ENCODE results near the gene PARVG. TPM values are rescaled to one million over a fixed set of nuclear protein-coding genes. Genes with fewer than 3 reads are reported as not detected.

PARVG gene
- polyA plus RNA-seq, 1 donor (not counting 4 experiments of a cell fraction or from before 2014, with no cell fraction given), result not detected

DNA sequence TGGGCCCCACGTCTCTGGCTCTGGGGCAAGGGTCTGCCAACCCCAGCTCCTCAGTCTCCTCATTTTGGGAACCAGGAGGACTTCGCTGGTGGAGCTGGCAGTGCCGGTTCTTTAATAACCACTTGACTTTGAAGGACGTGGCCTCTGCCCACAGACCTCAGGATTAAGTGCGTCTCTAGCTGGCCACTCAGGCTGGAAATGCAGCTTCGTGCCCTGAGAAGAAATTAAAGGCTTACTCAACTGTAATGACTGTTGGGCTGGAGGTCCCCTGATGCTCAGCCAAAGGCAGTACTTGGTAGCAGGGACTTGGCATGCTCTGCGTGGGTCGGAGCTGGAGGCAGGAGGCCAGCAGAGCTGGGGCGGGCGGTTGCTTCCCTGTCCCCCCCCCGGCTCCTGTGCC lies 16.7 kb upstream of the PARVG start:
- DNase-seq (ENCODE audit: low read depth, low spot score), result no peak
- H3K9ac ChIP-seq (ENCODE audit: control insufficient read depth, extremely low read depth, insufficient read depth, low read length), result no peak overlapping the region
- FAIRE-seq, result no peak
- no peak overlapping the region for H3K4me3 ChIP-seq (ENCODE audit: control insufficient read depth in 2 of 3, extremely low read depth in 1 of 3, insufficient read depth in 2 of 3, low read depth in 1 of 3, low read length in 3 of 3)
- H3K79me2 ChIP-seq (ENCODE audit: control insufficient read depth, insufficient read depth, low read length), result no peaks in the 10 kb centered on the region
- no peaks in the 10 kb centered on the region for H3K4me1 ChIP-seq (ENCODE audit: control insufficient read depth, extremely low read depth, insufficient read depth, low read length)
- H3K36me3 ChIP-seq (ENCODE audit: control insufficient read depth in 2 of 2, extremely low read depth in 1 of 2, insufficient read depth in 2 of 2, low read length in 2 of 2), result no peaks in the 10 kb centered on the region
- H3K9me1 ChIP-seq (ENCODE audit: control insufficient read depth, extremely low read depth, insufficient read depth, low read length), result no peaks in the 10 kb centered on the region
- H3K4me2 ChIP-seq (ENCODE audit: control insufficient read depth, extremely low read depth, insufficient read depth, low read depth, low read length), result no peak overlapping the region
- TF ChIP-seq CTCF (optimal IDR thresholded peaks at IDR 0.05 in 1 of 3, IDR thresholded peaks at IDR 0.05 in 1 of 3, conservative IDR thresholded peaks at IDR 0.05 in 1 of 3; ENCODE audit: extremely low read depth in 1 of 3, insufficient read depth in 2 of 3, low read length in 3 of 3), result no peak
- no peak for TF ChIP-seq EZH2 (IDR thresholded peaks at IDR 0.05; ENCODE audit: low read length)
- dilution Hi-C loops (cut with MboI; ENCODE audit: extremely low pct_ligation_motif_present, low sequenced_read_pairs), result no loop called here
- peaks cover 14% of the 10 kb centered on the region for H3K27me3 ChIP-seq (ENCODE audit: control insufficient read depth, extremely low read depth, insufficient read depth, low read length)
- H4K20me1 ChIP-seq (ENCODE audit: control insufficient read depth, extremely low read depth, insufficient read depth, low read length), result peaks cover 2% of the 10 kb centered on the region
- H2AFZ ChIP-seq (ENCODE audit: control insufficient read depth, low read length), result no peak overlapping the region
- no peaks in the 10 kb centered on the region for H3K9me3 ChIP-seq (ENCODE audit: control insufficient read depth, low read depth, low read length)
- H3K27ac ChIP-seq (ENCODE audit: control insufficient read depth, insufficient read depth, low read length), result no peak overlapping the region

GRCh38 chr22:44165286-44165874 lies 15.3 kb upstream of the PARVG start:
- H3K4me1 ChIP-seq (ENCODE audit: control insufficient read depth, extremely low read depth, insufficient read depth, low read length), result no peaks in the 10 kb centered on the region
- TF ChIP-seq EZH2 (IDR thresholded peaks at IDR 0.05; ENCODE audit: low read length), result no peak
- no peak for TF ChIP-seq CTCF (optimal IDR thresholded peaks at IDR 0.05 in 1 of 3, IDR thresholded peaks at IDR 0.05 in 1 of 3, conservative IDR thresholded peaks at IDR 0.05 in 1 of 3; ENCODE audit: extremely low read depth in 1 of 3, insufficient read depth in 2 of 3, low read length in 3 of 3)
- no peak overlapping the region for H3K27ac ChIP-seq (ENCODE audit: control insufficient read depth, insufficient read depth, low read length)
- no peak overlapping the region for H3K9ac ChIP-seq (ENCODE audit: control insufficient read depth, extremely low read depth, insufficient read depth, low read length)
- no peak for FAIRE-seq
- no peaks in the 10 kb centered on the region for H3K36me3 ChIP-seq (ENCODE audit: control insufficient read depth in 2 of 2, extremely low read depth in 1 of 2, insufficient read depth in 2 of 2, low read length in 2 of 2)
- H3K79me2 ChIP-seq (ENCODE audit: control insufficient read depth, insufficient read depth, low read length), result no peaks in the 10 kb centered on the region
- H3K4me3 ChIP-seq (ENCODE audit: control insufficient read depth in 2 of 3, extremely low read depth in 1 of 3, insufficient read depth in 2 of 3, low read depth in 1 of 3, low read length in 3 of 3), result no peak overlapping the region
- no peaks in the 10 kb centered on the region for H3K9me3 ChIP-seq (ENCODE audit: control insufficient read depth, low read depth, low read length)
- H4K20me1 ChIP-seq (ENCODE audit: control insufficient read depth, extremely low read depth, insufficient read depth, low read length), result peaks cover 2% of the 10 kb centered on the region
- no peak overlapping the region for H3K4me2 ChIP-seq (ENCODE audit: control insufficient read depth, extremely low read depth, insufficient read depth, low read depth, low read length)
- dilution Hi-C loops (cut with MboI; ENCODE audit: extremely low pct_ligation_motif_present, low sequenced_read_pairs), result no loop called here
- no peaks in the 10 kb centered on the region for H3K9me1 ChIP-seq (ENCODE audit: control insufficient read depth, extremely low read depth, insufficient read depth, low read length)
- no peak for DNase-seq (ENCODE audit: low read depth, low spot score)
- H3K27me3 ChIP-seq (ENCODE audit: control insufficient read depth, extremely low read depth, insufficient read depth, low read length), result peaks cover 17% of the 10 kb centered on the region
- H2AFZ ChIP-seq (ENCODE audit: control insufficient read depth, low read length), result no peak overlapping the region

Measured in keratinocyte (primary cell).